Activated T-cell treated with anti-CD3 and anti-CD28 coated beads for 48 hours (primary cell): Measurements from ENCODE around the gene ST7.
"Not testable (repeated sequence)": the region's sequence is repeated elsewhere in the genome, so short reads cannot be mapped to it uniquely, and the experiment has no call there.

Experiments used
- DNase-seq: peaks from one replicate; pipeline ENCODE4 v3.0.0-alpha.2; 2020; ENCODE audit warnings: low read depth

Gene ST7

GRCh38 chr7:117229350-117229749, 276.0 kb downstream of the ST7 start:
- no peak for DNase-seq

GRCh38 chr7:117230276-117231046, 277.2 kb downstream of the ST7 start:
- no peak for DNase-seq

- no peak for DNase-seq
Observed at GRCh38 chr7:117231047-117231359, 277.7 kb downstream of the ST7 start.

GRCh38 chr7:117237646-117238045, 284.3 kb downstream of the ST7 start:
- DNase-seq, result no peak

- no peak for DNase-seq
Observed at GRCh38 chr7:117238472-117238871, 285.2 kb downstream of the ST7 start.

- DNase-seq, result no peak
Observed at GRCh38 chr7:117238937-117239336, 285.6 kb downstream of the ST7 start.

GRCh38 chr7:117241088-117241487, 287.8 kb downstream of the ST7 start:
- DNase-seq, result no peak

GRCh38 chr7:117243390-117243789, 290.1 kb downstream of the ST7 start:
- DNase-seq, result no peak

- DNase-seq, result not testable (repeated sequence)
Observed at GRCh38 chr7:117245703-117246102, 292.4 kb downstream of the ST7 start.

GRCh38 chr7:117247809-117248208, 294.5 kb downstream of the ST7 start:
- no peak for DNase-seq

GRCh38 chr7:117248829-117249228, 295.5 kb downstream of the ST7 start:
- no peak for DNase-seq

GRCh38 chr7:117249696-117250095, 296.4 kb downstream of the ST7 start:
- no peak for DNase-seq

GRCh38 chr7:117250245-117250644, 296.9 kb downstream of the ST7 start:
- DNase-seq, result no peak

GRCh38 chr7:117250801-117251200, 297.5 kb downstream of the ST7 start:
- DNase-seq, result no peak

GRCh38 chr7:117251687-117252086, 298.4 kb downstream of the ST7 start:
- DNase-seq, result no peak

GRCh38 chr7:117259615-117260014, 306.3 kb downstream of the ST7 start:
- DNase-seq, result no peak

- no peak for DNase-seq
Observed at GRCh38 chr7:117262546-117262945, 309.2 kb downstream of the ST7 start.

- DNase-seq, result no peak
Observed at GRCh38 chr7:117264716-117265115, 311.4 kb downstream of the ST7 start.

GRCh38 chr7:117269417-117269816, 316.1 kb downstream of the ST7 start:
- no peak for DNase-seq

- no peak for DNase-seq
Observed at GRCh38 chr7:117269886-117270285, 316.6 kb downstream of the ST7 start.

GRCh38 chr7:117270371-117270770, 317.1 kb downstream of the ST7 start:
- no peak for DNase-seq

GRCh38 chr7:117271566-117271965, 318.3 kb downstream of the ST7 start:
- no peak for DNase-seq

GRCh38 chr7:117272017-117272759, 318.9 kb downstream of the ST7 start:
- DNase-seq, result no peak

GRCh38 chr7:117273325-117273724, 320.0 kb downstream of the ST7 start:
- no peak for DNase-seq
